Erythroblast (primary cell): ENCODE data around the gene NEDD8.

Experiments
- GATA1 ChIP-seq: IDR thresholded peaks from 2 replicates; pipeline ENCODE4 v1.6.1; 2011; ENCODE audit warnings: low read depth, mild to moderate bottlenecking, control low read depth, low read length, moderate library complexity
- POLR2A ChIP-seq: IDR thresholded peaks from 2 replicates; pipeline ENCODE4 v1.6.1; 2011; ENCODE audit warnings: mild to moderate bottlenecking, low read length

GRCh38 chr14:24279301-24280186 is 47.4 kb upstream of the NEDD8 start:
- no peak for TF ChIP-seq POLR2A
- no peak for TF ChIP-seq GATA1
